GM06990 (cell line): Measurements from ENCODE around the gene PLB1.

ENCODE experiments used
- DNase-seq: peaks from one replicate; pipeline ENCODE4 v3.0.0-alpha.2; 2011; ENCODE audit not compliant: insufficient read length; ENCODE audit errors: extremely low read depth
- H3K27me3 ChIP-seq: replicated peaks from 2 replicates; pipeline ENCODE4 v1.6.0; 2011; ENCODE audit warnings: low read length; ENCODE audit not compliant: control insufficient read depth, insufficient read depth
- H3K36me3 ChIP-seq: 2 replicates; pipeline ENCODE4 v1.5.1; 2011; ENCODE audit warnings: low read length; ENCODE audit not compliant: control insufficient read depth, insufficient read depth
- H3K4me3 ChIP-seq: replicated peaks from 2 replicates; pipeline ENCODE4 v1.5.1; 2011; ENCODE audit warnings: low read depth, mild to moderate bottlenecking, control low read depth, low read length
- CTCF ChIP-seq: IDR thresholded peaks from 2 replicates; pipeline ENCODE4 v1.5.1; 2011; ENCODE audit warnings: low read length, control low read depth, mild to moderate bottlenecking, inconsistent platforms; ENCODE audit not compliant: insufficient read depth, poor library complexity, severe bottlenecking

The PLB1 gene

GRCh38 chr2:28532399-28532798, 36.5 kb downstream of the PLB1 start:
- DNase-seq: no peak
- TF ChIP-seq CTCF: no peak
- H3K4me3 ChIP-seq: no peak overlapping the region
- H3K27me3 ChIP-seq: no peaks in the 10 kb centered on the region; the same call in 1 of the 2 replicates
- no peaks in the 10 kb centered on the region for H3K36me3 ChIP-seq

GRCh38 chr2:28533044-28533680, 37.3 kb downstream of the PLB1 start:
- TF ChIP-seq CTCF: no peak
- H3K36me3 ChIP-seq: no peaks in the 10 kb centered on the region
- H3K4me3 ChIP-seq: no peak overlapping the region
- H3K27me3 ChIP-seq: no peaks in the 10 kb centered on the region
- DNase-seq: no peak

- no peak for DNase-seq
- Histone ChIP-seq H3K36me3 (no peaks in the 10 kb centered on the region), H3K27me3 (no peaks in the 10 kb centered on the region), H3K4me3 (no peak overlapping the region)
- no peak for TF ChIP-seq CTCF
Measured at GRCh38 chr2:28534817-28535216, 39.0 kb downstream of the PLB1 start.

- H3K36me3 ChIP-seq: no peaks in the 10 kb centered on the region
- H3K4me3 ChIP-seq: no peak overlapping the region
- TF ChIP-seq CTCF: no peak
- DNase-seq: no peak
- no peaks in the 10 kb centered on the region; the same call in 1 of the 2 replicates for H3K27me3 ChIP-seq
Measured at GRCh38 chr2:28538134-28538533, 42.3 kb downstream of the PLB1 start.

GRCh38 chr2:28538652-28539051, 42.8 kb downstream of the PLB1 start:
- no peak for DNase-seq
- TF ChIP-seq CTCF: no peak
- no peak overlapping the region for H3K4me3 ChIP-seq
- no peaks in the 10 kb centered on the region; the same call in 1 of the 2 replicates for H3K27me3 ChIP-seq
- H3K36me3 ChIP-seq: no peaks in the 10 kb centered on the region

GRCh38 chr2:28539118-28539541, 43.3 kb downstream of the PLB1 start:
- TF ChIP-seq CTCF: no peak
- no peak for DNase-seq
- Histone ChIP-seq H3K4me3 (no peak overlapping the region), H3K36me3 (no peaks in the 10 kb centered on the region), H3K27me3 (no peaks in the 10 kb centered on the region; the same call in 1 of the 2 replicates)
